ENCODE results near the gene SERINC3.
"Not testable (repeated sequence)": the region's sequence is repeated elsewhere in the genome, so short reads cannot be mapped to it uniquely, and the experiment has no call there.

The SERINC3 gene

DNA sequence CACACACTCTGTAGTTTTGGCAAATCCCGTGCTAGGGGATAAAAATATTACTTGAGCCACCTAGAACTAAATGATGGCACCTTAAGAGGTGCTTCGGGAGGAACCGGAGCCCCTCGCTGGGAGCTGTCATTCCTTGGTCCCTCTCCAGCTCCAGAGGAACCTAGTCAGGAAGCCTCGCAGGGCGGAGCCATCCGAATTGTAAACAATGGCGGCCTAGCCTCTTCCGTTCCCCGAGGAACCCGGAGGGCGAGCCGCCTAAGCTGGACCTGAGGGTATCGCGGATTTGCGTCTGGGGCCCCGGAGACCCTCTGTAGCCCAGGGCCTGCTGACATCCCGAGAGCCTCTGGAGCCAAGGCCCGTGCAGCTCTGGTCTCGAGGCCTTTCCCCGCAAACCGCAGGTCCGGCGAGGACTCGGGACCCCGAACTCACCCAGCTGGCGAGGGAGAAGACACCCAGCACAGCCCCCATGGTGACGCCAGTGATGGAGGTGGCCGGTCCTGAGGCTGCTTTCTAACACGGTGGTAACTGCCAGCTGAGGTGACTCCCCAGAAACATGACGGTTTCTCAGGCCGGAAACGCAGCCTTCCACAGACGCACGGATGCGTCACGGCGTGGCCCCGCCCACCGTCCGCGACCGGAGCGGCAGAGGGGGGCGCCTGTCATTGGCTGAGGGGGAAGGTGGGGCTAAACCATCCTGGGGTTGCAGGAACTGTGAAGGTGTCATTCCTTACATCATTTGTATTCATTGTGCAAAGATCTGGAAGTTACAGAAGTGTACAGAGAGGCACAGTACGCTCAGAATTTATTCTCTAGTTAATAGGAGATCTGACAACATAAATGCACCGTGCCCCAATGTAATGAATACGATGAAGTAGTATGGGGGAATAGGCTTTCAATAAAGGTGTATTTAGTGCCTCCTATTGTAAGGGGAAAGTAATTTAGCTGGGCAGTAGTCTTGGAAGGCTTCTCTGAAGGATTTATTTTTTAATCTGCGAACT, at the start of gene SERINC3:
Gene SERINC3 (minus strand): TSS at position 587 of the 998 bp plus-strand sequence. CDS start 119 bp downstream, at position 468.
- peak; percentile 97 for DNase-seq

DNA sequence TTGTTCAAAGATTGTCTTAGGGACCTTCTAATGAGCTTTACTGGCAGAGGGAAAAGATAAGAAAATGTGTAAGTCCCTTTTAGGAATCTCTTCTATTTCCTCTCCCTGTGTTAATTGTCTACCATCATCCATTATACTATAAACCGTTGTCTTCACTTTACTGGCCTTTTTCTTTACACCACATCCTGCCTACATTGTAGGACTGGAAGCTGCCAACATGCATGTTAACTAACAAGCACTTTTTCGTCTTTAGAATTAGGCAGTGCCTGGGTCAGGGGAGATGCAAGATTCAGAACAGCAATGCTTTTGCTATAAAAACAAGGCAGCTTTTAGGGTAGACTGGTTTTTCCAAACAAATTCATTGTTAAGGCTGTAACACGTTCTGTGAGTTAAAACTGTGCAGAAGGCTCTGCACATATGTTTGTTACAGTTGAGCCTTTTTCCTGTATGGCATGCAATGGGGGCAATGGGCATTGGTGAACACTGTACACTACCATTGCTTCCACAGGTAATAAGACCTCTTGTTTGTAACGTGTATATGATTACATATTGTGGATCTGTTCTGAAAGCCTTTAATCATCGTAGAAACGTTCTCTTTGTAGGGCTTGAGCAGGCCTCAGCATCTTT, 49.6 kb upstream of the SERINC3 start:
- no peak for DNase-seq

DNA sequence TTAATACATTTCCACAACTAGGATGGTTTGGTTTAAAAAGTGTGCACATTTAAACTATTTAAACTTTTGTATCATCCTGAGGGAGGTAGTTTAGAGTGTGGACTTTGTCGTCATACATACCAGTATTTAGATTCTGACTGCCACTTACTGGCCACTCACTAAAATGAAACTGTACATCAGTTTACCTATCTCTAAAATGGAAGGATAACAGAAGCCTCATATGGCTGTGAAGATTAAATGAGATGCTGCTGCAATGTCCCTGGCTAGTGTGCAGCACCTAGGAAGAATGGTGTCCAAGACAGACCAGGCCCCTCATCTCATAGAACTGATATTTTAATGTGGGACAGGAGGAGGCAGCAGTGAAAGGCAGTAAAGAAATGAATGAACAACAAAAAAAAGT, 48.5 kb upstream of the SERINC3 start:
- DNase-seq: no peak

DNA sequence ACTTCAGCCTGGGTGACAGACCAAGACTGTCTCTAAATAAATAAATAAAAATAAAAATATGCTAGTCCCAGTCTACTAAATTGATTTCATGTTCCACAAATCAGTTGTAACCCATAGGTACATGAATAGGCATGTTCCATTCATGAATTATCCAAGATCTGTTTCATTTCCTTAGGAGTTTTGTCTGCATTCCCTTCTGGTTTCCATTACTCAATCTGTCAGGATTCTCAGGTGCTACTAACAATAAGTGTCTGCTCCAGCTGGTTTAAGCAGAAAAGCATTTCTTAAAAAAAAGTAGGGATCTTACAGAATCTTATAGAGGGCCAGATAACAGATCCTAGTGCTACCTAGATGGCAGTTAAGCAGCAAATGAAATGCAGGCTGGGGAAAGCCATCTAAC, 44.9 kb upstream of the SERINC3 start:
- no peak for DNase-seq

DNA sequence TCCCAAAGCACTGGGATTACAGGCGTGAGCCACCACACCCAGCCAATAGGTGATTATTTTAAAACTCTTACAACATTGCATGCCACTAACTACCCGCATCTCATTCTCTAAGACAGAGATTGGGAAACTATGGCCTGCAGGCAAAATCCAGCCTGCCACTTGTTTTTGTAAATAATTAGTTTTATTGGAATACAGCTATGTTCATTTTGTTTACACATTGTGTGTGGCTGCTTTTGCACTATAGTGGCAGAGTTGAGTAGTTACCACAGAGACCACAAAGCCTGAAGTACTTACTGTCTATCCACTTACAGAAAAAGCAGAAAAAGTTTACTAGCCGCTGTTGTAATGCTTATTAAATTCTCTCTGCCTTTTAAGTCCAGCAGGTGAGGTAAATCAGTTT, 44.1 kb upstream of the SERINC3 start:
- DNase-seq: no peak

DNA sequence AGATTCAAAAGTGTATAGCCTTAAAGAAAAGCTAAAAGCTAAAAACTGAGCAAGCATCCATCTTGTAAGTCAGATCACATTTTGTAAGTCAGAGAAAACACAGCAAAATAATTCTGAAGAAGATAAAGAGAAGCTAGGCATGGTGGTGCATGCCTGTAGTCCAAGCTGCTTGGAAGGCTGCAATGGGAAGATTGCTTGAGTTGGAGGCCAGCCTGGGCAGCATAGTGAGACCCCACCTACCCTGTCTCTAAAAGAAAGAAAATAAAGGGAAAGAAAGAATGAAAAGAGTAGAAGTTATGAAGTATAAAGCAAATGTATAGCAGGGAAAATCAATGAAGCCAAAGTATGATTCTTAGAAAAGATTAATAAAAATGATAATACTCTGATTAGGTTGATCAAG, 40.0 kb upstream of the SERINC3 start:
- DNase-seq: no peak

DNA sequence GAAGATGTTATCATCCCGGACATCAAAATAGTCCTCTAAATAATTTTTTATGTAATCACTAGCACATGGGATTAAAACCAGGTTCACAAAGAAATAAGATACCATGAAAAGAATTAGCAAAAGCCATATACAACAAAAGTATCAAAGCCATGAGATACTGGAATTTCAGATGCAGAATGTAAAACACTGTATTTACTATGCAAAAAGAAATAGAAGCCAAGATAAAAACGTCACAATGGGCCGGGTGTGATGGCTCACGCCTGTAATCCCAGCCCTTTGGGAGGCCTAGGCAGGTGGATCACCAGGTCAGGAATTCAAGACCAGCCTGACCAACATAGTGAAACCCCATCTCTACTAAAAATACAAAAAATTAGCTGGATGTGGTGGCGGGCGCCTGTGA, 38.9 kb upstream of the SERINC3 start:
- DNase-seq: not testable (repeated sequence)

DNA sequence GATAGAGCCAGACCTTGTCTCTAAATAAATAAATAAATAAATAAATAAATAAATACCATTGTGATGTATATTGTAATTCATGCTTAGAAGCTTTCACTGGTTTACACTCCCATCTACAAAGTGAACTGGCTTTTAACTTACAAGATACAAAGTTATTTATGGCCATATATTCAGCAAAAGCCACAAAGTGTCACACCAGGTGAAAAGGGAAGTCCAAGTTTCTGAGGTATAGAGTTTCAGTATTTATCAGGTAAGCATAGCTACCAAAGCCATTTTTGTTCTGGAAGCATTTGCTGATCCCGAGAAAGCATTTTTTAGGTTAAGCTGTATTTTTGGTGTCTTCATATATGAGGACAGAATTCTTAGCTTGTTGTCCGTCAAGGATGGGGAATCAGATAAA, 38.4 kb upstream of the SERINC3 start:
- DNase-seq: no peak

DNA sequence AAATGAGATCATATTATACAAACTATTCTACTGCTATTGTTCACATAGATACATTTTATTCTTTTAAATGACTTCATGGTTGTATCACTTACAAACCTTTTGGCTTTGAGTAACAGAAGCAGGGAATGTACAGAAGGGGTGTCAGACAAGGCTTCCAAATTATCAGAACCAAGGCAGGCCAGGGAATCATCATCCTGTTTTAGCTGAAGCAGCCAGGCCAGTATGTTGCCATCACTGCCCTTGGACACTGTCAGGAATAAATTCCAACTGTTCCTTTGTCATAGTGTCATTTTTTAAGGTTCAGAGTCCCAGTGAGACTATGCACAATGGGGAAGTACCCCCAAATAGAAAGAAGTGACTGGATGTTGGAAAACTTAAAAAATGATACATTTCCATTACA, 37.4 kb upstream of the SERINC3 start:
- DNase-seq: no peak

DNA sequence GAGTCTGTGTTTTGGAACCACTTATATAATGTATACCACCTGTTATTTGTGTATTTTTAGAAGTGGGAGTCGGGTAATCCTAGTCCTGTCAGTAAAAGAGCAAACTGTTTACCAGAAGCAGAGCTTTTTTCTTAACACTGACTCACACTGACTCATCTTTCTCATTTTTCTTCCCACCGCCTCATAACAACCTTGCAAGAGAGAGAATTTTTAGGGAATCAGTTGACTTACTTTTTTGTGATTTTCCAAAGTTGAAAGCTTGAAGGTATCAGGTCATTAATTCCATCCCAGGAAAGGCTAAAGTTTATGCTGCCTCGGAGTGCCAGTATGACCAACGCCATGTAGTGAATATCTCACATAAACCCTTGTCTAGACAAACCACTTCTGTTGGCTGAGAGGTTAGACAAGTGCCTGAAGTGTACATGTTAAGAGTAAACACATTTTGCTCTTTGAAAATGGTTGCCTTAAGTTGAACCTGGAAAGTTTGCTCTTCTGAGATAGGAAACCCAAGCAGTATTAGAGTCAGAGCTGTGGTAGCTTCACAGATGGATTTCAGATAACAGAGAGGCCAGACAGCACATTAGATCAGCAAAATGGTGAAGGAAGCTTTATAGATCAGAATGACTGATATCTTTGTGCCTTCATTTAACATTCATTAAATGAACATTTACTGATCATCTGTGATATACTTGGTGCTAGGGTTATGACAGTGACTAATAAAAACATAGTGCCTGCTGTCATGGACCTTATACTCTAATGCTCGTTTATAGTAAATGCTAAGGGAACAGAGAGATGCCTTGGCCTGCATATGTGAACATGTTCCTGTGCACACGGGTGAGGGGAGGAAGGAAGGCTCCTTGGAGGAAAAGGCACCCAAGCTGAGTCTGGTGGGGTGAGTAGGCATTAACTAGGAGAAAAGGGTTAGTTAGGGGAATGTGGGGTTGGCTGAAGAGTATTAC, 31.4 kb upstream of the SERINC3 start:
- DNase-seq: no peak

DNA sequence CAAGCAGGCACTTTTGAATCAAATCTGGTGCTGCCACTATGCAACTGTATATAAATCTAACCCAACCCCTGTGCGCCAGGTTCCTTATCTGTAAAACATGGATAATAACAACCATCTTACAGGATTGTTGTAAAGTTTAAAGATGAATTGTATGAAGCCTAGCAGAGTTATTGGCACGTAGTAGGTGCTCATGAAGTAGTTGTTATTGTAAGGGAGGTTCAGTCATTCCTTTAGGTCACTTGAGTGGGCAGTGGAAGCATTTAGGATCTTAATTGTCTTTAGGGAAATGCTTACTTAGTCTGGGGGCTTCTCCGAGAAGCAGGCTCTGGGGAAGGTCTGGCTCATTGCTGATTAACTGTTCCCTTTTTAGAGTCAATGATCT, 30.7 kb upstream of the SERINC3 start:
- DNase-seq: no peak

DNA sequence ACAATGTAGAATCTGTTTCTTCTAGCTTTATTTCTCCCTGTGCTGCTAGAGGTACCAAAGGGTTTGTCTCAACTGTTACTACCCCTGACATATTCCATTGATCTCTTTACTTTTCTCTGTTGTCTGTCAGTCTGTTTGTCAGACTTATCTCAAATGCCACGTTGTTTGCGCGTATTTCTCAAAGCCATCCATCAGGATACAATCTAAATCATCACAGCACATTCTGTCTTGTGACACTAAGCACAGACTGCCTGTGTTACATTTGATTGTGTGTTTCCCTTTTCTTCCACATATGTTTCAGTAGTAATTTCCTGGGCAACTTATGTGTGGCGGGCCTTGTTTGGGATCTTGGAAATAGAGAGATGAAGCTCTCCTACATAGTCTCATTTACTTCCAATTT, 30.2 kb upstream of the SERINC3 start:
- no peak for DNase-seq

DNA sequence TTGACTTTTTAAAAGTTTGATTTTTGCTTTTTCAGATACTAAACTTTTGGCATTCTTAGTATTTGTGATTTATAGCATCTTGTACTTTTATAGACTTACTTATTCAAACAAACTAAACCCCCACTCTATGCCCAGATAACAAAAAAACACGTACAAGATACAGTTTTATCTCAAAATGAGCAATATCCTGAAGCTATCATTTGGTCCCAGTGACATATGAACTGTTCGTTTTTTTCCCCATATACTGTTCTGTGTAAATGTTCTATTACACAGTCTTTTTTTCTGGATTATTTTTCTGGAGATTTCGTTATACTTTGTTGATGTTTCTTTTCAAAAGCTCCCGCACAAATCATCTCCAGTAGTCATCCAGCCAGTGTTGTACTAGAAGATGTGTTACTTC, 27.3 kb upstream of the SERINC3 start:
- DNase-seq: no peak

DNA sequence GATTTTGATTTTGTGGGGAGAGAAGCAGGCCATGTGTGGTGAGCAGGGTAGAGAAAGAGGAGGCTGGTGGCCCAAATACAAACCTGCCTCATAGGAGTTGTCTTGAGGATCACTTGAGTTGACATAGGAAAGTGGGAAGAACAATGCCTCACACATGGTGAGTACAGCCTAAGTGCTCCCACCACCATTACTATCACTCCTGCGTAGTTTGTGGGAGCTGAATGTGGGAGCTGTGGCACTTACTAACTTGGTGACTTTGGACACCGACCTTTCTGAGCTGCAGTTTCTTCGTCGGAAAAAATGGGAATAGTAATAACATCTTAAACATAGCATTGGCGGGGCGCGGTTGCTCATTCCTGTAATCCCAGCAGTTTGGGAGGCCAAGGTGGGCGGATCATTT, 25.5 kb upstream of the SERINC3 start:
- no peak for DNase-seq

DNA sequence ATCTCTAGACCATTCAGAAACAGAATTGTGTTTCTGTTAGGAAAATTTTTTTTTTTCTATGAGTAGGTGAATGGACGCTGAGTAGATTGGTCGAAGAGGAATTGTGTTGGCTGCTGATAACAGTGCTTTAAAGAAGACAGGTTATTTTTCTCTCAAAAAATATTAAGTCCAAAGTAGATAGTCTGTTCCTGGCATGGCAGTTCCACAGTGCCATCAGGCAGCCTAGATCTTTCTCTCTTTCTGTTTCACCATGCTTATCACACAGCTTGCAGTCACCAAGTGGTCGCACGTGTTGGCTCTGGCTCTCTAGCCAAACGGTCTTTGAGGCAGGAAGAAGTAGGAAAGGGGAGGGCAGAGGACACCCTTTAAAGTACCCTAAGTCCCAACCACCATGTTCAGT, 22.4 kb upstream of the SERINC3 start:
- no peak for DNase-seq

DNA sequence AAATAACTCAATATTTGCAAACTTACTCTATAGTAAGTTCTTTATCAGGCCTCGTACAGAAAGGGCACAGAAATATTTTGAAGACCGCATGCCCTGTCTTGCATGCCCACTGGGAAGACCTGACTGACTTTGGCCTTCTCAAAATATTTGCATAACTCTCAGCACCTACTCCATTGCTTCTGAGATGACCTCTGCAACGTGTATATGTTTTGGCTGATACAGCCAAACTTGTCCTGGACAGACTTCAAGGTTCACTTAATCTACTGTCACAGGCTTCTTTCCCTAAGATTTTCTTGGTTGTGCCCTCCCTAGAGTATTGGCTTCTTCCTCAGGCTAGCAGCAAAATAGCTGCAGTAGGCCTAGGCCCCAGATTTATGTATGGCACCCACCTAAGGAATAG, 21.5 kb upstream of the SERINC3 start:
- no peak for DNase-seq

DNA sequence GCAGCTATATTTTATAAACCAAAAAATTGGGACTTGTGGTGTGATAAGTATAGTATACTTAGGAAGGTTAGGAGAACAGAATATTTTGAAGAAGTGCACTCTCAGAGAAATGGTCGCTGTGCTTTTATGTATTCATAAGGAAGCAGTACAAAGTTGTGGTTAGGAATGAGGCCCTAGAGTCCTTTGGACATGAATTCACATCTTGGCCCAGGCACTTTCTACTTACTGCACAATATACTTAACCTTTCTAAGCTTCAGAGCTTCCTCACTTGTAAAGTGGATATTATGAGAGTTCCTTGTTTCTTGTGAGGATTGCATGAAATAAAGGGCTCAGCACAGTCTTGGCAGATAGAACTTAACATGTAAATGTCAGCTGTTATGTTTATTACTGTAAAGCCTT, 21.0 kb upstream of the SERINC3 start:
- no peak for DNase-seq

DNA sequence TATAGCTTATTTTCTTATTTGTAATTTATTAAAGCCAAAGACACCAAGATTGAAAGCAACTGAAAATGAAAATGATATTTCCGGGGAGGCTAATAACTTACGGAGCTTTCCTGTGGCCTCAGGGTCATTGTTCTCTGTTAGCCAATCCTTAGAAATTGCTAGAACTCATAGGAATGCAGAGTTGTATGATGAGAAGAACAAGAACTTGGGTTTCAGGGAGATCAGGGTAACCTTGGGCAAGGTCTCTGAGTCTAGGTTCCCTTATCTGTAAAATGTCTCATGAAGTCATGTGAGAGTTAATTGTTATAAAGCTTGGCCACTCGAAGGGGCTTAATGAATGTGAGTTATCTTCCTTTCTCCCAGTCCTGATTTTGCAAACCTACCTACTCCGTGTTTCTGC, 20.1 kb upstream of the SERINC3 start:
- no peak for DNase-seq

DNA sequence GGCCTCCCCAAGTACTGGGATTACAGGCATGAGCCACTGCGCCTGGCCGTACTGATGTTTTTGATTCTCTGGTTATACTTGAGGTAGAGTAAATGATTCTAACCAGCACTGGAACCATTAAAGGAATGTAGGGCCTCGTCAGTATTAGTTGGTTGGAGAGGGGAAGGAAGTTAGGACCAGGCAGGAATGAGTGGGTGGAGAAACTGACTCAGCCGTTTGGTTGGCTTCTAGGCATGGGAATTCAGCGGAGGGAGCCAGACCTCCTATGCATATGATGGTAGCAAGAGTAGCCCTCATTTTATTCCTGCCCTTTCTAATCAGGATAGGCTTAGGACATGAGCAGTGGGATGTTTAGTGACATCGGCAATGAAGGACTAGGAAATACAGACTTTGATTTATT, 19.0 kb upstream of the SERINC3 start:
- no peak for DNase-seq

DNA sequence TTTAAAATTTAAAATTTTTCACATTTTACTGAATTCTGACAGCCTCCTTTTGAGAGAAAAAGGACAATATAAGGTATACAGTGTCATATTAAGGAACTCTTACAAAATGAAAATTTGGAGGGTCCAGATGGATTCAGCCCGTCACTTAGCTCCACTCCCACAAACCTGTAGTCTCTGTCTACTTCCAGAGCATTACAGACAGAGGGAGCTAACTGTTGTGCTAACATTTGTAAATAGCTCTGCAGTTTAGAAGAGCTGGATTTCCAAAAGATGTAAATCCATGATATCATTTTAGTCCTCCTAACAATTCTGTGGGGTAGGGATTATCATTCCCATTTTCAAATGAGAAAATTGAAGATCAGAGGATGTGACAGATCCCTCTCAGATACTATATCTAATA, 16.1 kb upstream of the SERINC3 start:
- DNase-seq: no peak

DNA sequence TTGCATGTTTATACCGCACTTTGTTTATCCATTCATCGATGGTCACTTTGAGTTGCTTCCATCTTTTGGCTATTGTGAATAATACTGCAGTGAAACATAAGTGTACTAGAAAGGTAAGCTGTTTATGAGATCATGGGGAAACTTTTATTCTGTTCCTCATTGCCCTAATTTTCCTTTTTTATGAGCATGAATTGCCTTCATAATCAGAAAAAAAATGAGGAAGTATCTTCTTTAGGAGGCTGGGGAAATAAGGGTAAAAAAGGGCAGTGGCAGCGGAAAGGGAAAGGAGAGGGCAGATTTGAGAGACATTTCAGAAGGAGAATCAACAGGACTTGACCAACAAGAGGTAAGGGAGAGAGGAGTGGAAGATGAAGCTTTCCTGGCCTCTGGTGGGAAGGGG, 14.3 kb upstream of the SERINC3 start:
- DNase-seq: no peak

DNA sequence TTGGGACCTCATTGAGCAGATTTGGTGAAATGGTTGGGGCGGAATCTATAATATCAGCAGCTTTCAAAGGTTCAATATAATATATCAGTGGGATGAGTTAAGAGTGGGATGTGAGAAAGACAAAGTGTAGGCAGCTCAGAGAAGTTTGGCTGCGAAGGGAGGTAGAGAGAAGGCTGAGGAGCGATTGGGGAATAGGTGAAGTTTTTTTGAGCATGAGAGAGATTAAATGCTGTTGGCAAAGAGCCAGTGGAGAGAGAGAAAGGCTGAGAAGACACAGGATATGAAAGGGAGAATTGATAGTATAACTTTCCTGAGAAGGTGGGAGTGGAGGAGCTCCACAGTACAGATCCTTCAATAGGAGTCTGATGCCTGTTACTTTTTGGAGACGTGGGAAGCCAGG, 12.1 kb upstream of the SERINC3 start:
- DNase-seq: no peak

DNA sequence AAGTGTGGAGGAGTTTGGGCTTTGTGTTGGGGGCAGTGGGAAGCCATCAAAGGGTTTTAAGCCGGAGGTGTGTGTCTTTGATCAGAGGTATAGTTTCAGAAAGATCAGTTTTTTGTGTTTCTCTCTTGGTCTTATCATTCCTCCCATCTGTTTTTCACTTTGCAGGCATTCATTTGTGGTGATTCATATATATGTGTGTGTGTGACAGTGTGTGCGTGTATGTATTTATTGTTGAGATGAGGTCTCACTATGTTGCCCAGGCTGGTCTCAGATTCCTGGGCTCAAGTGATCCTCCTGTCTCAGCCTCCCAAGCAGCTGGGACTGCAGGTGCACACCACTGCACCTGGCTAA, 11.1 kb upstream of the SERINC3 start:
- no peak for DNase-seq

Data from femur (tissue), 1 donor.